Left cardiac atrium (tissue), 4 donors: Measurements from ENCODE around the gene GALNTL6. TPM values are rescaled to one million over a fixed set of nuclear protein-coding genes. Genes with fewer than 3 reads are reported as not detected.

Experiments used
- ATAC-seq, 2 donors: fragments of 200-7000 bp; cut with Tn5 transposase; one replicate each; pipeline ENCODE4 v1.9.1; 2020; ENCODE audit warnings: mild to moderate bottlenecking in 2 of 2, moderate library complexity in 2 of 2
- DNase-seq: peaks from one replicate; pipeline ENCODE4 v3.0.0-alpha.2; 2020
- intact Hi-C, 2 donors: fragments of 100-400 bp; cut with DNase I; formaldehyde crosslinking; loops; one replicate each; pipeline versions ENCODE4 v1.14.1 to v1.15.1; 2022 to 2023
- long read RNA-seq: library from polyadenylated mRNA; unstranded; transcript quantifications from one replicate; pipeline ENCODE4 v2.0.0, GENCODE V29; 2021
- total RNA-seq, 2 donors: library from RNA; stranded (reverse); fragmentation: NEBNext Ultra II Directional; extraction: Animal tissue kit (Norgen Biotek cat#: 25700); gene quantifications; one replicate each; pipeline ENCODE4 v1.2.1, GENCODE V29; 2021
- donor health status: DM: no; HTN: yes; CAD: no.
- donor health status: DM: no; HTN: yes; CAD: no; lungs with severe emphysema.
- donor health status: DM: yes; HTN: yes; CAD: no.
- donor health status: Dilated cardiomyopathy.

The GALNTL6 gene
- not detected for total RNA-seq
- long read RNA-seq, result 0 reads

DNA sequence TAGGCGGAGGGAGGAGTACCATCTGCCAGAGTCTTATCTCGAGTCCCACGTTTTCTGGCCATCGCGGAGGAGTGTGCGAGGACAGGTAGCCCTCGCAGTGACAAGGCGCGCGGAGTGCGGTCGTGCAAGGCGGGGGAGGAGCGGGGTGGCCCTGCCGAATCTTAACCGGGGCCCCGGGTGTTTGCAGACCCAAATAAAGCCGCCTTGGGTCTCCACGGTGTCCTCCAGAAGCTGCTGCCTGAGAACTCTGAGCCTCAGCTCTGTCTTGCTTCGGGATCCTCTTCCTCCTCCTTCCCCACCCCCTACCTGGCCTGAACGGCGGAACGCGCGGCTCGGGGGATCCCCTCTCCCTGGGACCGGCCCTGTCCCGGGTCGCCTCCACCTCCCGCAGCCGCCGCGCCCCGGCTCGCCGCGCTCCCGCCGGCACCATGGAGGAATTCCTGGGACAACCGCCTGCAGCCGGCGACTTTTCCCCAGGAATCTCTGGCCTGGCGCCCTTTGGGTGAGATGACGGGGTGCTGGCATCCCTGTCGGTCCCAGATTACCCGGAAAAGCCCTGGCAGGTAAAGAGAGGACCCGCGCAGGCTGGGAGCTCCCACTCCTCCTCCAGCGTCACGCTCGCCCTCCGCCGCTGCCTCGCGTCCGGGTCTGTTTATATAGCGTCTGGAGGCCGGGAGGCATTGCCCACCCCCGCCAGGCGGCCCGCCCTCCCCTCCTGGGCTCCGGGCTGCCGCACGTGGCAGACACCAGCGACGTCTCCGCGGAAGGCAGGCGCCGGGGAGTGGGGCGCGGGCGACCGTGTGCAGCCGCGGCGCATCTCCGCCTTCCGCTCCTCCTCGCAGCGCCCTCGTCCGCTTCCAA, at the start of gene GALNTL6:
TSS of gene GALNTL6 (plus strand) at position 740 of the 861 bp plus-strand sequence.
- DNase-seq (no peak), ATAC-seq (peak; percentile 33 to 41)
- intact Hi-C loops, result no loop called here

DNA sequence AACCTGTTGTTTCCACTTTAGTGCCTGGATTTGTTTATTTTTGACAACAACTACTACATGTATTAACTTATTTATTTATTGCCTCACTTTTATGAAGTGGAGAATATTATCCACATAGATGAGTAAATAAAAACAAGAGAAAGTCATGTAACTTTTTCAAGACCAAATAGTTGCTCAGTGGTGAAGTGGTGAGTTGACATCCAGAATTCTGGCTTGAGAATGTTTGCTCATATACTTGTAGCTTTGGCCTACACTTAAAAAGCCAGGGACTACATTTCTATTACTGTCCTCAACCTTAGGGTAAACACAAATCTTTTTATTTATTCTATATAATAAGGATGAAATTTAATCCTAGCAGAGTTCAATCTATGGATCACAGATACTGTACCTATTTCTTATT, 47.7 kb upstream of the GALNTL6 start:
- intact Hi-C loops, result no loop called here
- DNase-seq (no peak), ATAC-seq (no peak)

DNA sequence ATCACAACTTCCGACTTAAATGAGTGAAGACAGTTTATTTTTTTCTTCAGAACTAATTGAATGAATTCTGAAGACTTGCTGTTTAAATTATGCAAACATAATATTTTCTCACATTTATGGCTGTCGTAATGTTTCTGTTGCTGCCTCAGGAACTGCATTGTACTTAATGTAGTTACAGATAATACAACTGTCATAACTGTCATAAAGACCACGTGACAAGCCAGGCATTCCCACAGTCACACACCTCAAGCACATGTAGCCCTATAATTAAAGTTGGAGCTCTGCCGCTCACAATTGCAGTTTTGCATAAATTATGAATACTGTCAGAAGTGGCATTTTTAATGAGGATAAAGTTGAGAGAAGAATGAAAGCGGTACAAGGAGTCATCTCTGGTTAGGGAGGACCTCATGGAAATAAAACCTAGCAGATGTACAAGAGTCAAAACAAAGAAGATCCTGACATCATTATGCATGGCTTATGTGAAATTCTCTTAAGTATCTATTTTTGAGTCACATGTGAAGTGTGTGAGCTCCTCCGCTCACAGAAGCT, 38.5 kb upstream of the GALNTL6 start:
- no peak for ATAC-seq
- intact Hi-C loops, result no loop called here
- DNase-seq, result no peak

DNA sequence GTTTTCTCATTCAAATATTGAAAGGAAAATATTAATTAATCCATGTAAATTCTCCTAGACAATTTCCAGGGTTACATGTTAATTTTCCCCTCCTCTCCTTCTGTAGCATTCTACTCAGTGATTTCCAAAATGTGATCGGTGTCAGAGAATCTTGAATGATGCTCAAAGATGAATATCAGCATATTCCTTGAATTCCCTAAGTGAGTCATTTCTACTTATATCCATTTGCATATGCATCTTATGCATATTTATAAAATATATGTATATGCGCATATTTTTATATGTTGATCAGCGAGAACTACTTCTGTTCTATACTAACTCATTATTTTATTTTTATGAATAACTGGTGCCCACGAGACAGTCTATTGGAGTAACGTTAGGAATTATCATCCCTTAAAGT, 33.9 kb upstream of the GALNTL6 start:
- ATAC-seq (no peak), DNase-seq (no peak)
- intact Hi-C loops, result no loop called here

DNA sequence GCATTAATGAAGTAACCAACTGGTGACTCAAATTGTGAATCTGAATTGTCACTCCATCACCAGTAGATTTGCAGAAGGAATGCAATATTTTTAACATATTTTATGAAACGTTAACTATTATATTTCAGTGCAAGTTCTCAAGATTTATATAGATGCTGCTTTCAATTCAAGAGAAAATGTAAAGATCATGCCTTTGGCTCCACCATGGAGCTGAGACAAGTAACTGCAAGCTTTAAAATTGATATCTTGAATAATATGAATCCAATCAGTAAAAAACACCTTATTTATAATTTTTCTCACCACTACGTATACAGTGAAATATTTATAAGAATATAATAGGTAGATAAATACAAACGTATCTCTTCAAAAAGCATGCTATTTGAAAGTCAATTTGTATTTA, 27.8 kb upstream of the GALNTL6 start:
- no peak for DNase-seq
- ATAC-seq, result no peak
- intact Hi-C loops, result no loop called here

DNA sequence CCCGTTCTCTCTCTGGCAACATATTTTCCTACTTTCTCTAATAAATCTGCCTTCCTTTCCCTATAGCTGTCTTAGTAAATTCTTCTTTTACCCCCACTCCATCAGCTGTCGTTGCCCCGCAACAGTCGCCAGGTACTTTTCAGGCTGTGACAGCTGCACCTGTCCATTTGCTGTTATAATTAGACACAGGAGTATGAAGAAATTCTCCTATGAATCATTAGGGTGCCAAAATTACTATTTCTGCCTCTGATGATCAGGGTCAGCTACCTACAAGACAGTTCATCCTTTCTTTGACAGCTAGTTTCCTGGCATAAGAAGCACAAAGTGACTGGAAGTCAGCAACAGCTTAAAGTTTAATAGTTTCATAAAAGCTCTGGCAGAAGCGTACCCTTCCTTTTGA, 19.5 kb upstream of the GALNTL6 start:
- intact Hi-C loops, result no loop called here
- ATAC-seq (no peak), DNase-seq (no peak)

DNA sequence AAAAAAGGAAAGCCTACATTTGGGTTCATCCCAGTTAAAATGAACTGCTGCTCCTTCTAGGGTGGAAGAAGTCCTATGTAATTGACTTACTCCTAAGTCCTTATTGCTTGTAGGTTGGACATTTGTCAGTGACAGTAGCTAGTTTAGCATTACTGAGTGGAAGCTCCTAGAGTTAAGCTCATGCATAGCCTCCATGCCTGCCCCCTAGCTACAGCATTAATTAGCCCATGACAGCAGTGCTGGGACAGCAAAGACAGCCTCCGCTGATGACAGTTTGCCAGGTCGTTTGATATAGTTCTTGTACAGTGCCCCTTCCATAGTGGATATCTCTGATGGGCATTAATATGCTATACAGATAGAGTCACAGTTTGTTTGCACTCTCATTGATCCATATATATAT, 18.7 kb upstream of the GALNTL6 start:
- intact Hi-C loops, result no loop called here
- DNase-seq, result no peak
- no peak for ATAC-seq

DNA sequence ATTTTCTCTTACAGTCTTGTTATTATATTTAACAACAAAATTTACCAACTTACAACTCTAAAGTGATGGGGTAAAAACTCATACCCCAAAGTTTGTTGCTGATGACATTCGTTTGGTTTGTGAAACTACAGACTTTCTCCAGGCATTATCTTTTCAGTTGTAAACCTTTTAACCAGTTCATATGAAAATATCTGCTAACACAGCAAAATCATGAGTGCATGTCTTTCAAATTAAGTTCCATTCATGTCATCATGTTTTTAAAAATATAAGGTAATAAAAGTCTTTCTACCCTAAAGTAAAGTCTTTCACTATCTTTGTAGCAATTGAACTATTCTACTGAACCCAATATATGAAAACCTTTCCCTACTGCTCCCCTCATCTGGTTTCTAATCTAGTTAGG, 3.4 kb upstream of the GALNTL6 start:
- no peak for ATAC-seq
- intact Hi-C loops, result no loop called here
- no peak for DNase-seq

DNA sequence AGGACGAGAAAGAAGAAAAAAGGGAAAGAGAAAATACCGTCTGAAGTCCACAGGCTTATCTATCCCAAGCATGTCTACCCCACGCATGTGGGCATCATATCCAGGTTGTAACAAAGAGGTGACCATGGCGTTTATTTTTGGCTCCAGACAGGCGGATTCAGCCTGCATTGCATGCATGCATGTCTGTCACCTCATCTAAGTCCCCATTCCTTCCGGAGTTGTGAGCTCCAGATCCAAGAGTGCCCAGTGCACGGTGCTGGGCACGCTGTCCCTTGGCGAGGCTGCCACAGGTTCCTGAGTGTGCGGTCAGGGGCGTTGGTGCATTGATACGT, 905 bp upstream of the GALNTL6 start:
- ATAC-seq, result no peak
- DNase-seq, result no peak
- intact Hi-C loops, result no loop called here

DNA sequence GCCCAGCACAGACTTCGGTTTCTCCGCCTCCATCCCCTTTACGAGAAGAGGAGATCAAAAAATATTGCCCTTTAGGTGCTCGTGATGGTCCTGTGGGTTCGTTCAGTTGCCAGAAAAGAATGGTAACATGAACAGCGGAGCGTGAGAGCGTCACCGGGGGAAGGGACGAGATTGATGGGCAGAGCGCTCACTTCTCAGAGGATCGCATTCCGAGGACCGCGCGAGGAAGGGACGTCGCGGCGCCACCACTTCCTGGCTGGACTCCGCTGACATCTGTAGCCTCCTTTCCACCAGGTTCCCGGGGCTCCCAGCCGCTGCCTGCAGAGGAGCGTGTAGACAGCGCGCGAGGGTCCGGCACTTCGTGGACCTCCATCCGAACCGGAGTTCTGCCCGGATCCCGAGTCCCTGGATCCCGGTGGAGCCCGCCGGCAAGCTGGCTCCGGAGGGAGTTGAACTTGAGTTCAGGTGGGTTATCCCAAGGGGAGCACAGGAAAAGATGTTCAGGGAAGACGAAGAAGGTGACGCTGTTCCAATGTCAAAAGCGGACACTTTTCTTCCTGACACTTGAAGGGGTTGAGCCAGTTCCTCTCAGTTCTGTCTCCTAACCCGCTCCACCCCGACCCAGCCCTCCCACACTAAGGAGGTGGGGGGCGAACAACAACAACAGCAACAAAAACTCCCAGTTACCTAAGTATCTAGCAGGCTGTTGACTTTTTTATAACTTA, 484 bp downstream of the GALNTL6 start:
- no peak for DNase-seq
- intact Hi-C loops, result no loop called here
- ATAC-seq, result no peak

DNA sequence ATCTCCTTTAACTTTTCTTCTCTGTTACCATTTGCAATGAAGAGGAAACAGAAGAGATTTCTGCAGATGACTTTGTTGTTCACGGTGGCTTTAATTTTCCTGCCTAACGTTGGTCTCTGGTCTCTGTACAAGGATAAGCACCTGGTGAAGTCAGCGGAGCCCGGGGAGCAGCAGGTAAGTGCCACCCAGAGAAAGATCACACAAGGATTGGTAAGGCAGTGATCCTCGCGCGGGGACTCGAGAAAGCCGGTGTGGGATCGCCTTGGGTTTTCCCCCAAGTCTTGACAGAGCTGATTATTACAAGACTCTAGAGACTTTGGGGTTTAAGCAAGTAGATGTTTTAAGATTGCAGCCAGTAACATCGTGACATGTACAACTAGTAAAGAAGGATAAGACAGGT, 1.3 kb downstream of the GALNTL6 start:
- intact Hi-C loops, result no loop called here
- no peak for DNase-seq
- ATAC-seq, result no peak

DNA sequence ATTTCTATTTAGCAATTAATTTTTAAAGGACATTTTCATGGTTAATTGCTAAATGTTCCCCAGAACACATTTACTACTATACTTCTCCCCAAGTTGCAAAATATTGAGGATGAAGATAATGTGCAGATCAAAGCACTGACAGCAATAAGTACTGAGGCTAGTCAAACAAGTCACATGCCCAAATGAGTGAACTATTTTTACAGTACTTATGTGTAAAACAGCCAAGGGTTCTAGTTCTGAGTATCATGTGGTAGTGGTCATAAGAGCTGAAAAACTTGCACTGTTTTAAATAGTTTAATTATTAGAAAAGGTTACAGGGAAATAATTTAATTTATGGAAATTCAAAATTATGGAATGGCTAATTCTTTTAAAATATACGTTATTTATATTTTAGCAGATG, 3.8 kb downstream of the GALNTL6 start:
- DNase-seq, result no peak
- intact Hi-C loops, result no loop called here
- no peak for ATAC-seq

DNA sequence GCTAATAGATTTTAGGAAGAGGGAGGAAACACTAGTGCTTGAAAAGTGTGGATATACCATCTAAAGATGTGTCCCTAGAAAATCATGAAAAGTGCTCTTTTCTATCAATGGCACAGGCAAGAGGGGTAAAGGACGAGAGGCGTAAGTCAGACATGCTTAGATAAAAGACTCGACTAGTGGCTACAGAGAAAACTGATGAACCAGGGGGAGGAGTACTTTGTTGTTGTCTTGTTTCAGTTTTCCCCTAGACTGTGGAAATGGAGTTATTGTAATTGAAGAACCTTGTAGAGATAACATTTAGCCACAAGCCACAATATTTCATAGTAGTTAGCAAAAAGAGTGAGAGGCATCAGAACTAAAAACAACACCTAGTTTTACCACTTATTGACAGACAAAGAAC, 21.4 kb downstream of the GALNTL6 start:
- DNase-seq (no peak), ATAC-seq (no peak)
- intact Hi-C loops, result no loop called here

DNA sequence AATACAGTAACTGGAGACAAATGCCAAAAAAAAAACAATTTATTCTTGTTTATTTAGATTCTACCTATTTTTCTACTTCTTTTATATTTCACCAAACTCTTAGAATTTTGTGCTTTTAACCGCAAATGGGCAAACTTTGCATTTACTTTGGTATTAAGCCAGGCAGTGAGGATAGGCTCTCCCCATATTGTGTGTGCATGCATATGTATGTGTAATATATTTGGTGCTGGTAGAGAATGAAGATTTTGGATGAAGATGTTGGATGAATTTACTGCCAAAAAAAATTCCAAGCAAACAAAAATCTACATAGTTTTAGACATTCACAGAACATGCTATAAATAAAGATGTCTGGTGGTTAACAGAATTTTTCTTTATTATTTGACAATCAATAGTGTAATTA, 30.3 kb downstream of the GALNTL6 start:
- intact Hi-C loops, result no loop called here
- no peak for ATAC-seq
- no peak for DNase-seq

DNA sequence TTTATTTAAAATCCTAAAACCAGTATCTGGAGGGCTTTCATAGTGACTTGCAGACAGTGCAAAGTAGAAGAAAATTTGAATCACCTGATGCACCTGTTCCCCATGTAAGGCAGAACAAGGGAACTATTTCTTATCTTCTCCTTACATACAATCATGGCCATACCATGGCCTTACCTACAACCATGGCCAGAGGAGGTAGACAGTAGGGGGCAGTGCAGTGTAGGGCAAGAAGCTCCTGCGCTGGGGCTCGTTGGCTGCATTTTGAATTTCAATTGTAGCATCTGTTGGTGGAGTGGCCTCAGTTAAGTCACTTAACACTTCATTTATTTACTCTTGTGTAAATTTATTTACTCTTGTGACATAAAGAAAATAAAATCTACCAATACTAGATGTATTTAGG, 33.0 kb downstream of the GALNTL6 start:
- intact Hi-C loops, result no loop called here
- peak; percentile 19 for DNase-seq

DNA sequence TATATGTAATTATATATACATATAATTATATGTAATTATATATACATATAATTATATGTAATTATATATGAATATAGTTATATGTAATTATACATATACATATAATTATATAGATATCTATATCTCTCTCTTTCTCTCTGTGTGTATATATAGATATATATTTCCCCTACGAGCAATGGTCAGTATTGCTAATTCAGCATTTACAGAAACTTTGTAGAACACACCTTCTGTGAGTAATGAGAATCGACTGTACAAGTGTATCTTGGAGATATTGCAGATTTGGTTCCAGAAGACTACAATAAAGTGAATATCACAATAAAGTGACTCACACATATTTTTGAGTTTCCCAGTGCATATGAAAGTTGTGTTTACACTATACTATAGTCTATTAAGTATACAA, 33.7 kb downstream of the GALNTL6 start:
- intact Hi-C loops, result no loop called here
- DNase-seq (no peak), ATAC-seq (no peak)

More for the DNA sequence above, 33.0 kb downstream of the GALNTL6 start:
- no peak for ATAC-seq

DNA sequence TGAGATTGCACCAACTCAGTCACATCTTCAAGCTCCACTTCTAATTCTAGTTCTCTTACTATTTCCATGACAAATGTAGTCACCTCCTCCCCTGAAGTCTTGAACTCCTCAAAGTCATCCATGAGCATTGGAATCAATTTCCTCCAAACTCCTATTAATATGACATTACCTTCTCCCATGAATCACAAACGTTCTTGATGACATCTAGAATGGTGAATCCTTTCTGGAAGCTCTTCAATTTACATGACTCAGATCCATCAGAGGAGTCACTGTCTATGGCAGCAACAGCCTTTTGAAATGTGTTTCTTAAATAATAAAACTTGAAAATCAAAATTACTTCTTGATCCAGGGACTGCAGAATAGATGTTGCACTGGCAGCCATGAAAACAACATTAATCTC, 34.5 kb downstream of the GALNTL6 start:
- DNase-seq (no peak), ATAC-seq (no peak)
- intact Hi-C loops, result no loop called here

DNA sequence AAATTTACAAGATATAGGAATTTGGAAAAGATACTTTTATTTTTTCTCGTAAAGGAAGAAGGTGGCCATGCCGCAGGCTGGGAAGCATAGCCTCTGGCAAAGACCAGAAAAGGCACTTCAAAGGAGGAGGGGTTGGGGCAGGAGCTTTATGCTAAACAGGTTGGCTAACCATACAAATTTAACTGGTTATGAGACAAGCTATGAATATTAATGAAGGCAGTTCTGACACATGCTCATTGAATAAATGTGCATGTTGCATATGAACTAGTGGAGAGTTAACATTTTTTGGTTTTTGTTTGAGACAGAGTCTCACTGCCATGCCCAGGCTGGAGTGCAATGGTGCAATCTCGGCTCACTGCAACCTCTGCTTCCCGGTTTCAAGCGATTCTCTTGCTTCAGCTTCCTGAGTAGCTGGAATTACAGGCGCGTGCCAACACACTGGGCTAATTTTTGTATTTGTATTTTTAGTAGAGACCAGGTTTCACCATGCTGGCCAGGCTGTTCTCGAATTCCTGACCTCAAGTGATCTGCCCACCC, 36.5 kb downstream of the GALNTL6 start:
- ATAC-seq, result no peak
- no peak for DNase-seq
- intact Hi-C loops, result no loop called here

DNA sequence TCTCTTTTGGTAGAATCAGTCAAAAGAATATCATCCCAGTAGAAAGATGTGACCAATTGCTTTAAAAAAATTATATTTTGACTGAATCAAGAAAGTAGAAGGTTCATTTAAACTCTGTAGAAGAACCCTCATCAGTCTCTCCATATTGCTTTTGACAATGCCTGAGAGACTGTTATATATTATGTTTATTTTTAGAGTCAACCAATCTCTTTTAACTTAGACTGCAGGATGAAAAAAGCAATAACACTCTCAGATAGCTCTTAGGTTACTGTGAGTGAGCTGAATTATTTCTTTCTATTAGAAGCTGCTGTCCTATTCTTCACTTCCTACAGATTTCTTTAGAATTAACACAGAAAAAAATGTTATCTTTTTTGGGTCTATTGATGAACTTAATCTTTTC, 38.1 kb downstream of the GALNTL6 start:
- intact Hi-C loops, result no loop called here
- ATAC-seq, result no peak
- DNase-seq, result no peak

DNA sequence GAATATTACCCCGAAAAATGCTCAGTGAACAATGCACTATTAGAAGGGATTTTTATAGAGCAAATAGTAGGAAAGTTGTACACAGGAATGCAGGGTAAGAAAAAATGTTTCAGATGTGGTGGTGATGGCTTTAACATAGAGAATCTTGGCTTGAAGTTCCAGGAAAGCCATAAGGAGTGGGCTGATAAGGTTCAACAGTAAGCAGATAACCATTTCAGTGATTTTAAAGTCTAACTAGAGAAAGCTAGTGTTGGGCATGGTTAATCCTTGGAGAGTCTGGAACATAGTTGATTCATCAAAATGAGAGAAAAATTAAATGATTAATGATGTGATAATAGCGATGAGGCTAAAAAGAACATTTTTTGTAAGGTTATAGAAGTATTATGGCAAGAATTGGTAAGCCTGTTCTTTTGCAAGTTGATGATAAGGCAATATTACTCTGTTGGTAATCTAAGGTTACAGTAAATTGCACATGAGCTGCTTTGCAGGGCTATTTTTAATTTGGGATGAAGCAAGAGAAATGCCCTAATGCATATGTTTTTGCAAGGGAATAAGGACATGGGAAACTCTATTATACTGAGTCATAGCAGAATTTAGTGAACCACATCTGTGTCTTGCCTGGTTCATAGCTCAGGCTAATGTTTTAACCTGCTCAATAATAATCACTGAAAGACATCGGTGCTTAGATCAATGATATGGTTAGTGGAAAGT, 44.3 kb downstream of the GALNTL6 start:
- ATAC-seq, result no peak
- DNase-seq, result no peak
- intact Hi-C loops, result no loop called here
